Stimulated activated CD4-positive, alpha-beta T cell treated with anti-CD3 and anti-CD28 coated beads, Interleukin-12 subunit alpha, Interleukin-12 subunit beta, amount 100 ng/mL, for 48 hours (primary cell): ENCODE measurements around the gene SPI1.
A peak's percentile ranks its signal among the peaks of the same experiment; 100 is the strongest.

ENCODE experiments used
- DNase-seq, 3 donors: peaks; one replicate each; pipeline ENCODE4 v3.0.0-alpha.2; 2020; ENCODE audit warnings: low read depth in 2 of 3, low spot score in 1 of 3

SPI1 gene

DNA sequence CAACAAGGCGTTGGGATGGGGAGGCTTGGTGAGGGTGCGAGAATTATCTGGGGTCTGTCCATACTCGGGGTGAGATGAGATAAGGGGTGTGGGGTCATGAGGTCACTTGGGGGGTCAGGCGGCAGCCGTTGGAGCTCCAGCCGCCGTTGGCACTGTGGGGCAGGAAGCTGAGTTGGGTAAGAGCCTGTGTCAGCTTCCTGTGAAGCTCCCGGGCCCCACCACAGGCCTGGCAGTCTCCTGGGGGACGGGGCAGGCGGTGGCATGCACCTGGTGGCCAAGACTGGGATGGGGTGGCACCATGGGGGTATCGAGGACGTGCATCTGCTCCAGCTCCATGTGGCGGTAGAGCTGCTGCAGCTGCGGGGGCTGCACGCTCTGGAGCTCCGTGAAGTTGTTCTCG lies 18.8 kb downstream of the SPI1 start:
- no peak for DNase-seq

DNA sequence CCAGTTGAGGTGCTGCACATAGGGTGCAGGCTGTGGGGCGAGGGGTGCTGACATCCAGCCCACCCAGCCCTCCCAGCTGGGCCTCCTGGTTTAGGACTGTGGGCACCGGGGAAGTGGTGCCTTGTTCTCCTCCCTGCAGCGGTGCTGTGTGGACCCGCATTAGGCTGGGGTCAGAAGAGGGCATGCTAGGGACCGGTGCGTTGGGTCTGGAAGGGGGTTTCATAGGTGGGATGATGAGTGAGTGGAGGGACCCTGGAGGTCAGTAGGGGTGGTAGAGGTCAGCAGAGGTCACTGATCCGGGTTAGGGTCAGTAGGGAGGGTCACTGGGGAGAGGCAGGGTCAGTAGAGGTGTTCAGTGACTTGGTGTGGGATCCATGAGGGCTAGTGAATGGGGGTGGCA lies 19.2 kb downstream of the SPI1 start:
- no peak for DNase-seq

DNA sequence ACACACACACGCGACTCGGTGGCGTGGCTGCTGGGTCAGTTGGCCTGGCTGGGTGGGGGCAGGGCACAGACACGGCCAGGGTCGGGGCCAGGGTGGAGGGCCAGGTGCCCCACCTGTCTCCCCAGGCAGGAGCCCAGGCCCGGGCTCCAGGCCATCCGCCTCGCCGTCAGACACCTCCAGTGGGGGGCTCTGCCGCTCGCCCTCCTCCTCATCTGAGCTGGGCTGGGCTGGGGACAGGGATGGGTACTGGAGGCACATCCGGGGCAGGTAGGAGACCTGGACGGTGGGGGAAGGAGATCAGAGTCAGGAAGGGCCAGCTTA lies 19.7 kb downstream of the SPI1 start:
- no peak for DNase-seq

DNA sequence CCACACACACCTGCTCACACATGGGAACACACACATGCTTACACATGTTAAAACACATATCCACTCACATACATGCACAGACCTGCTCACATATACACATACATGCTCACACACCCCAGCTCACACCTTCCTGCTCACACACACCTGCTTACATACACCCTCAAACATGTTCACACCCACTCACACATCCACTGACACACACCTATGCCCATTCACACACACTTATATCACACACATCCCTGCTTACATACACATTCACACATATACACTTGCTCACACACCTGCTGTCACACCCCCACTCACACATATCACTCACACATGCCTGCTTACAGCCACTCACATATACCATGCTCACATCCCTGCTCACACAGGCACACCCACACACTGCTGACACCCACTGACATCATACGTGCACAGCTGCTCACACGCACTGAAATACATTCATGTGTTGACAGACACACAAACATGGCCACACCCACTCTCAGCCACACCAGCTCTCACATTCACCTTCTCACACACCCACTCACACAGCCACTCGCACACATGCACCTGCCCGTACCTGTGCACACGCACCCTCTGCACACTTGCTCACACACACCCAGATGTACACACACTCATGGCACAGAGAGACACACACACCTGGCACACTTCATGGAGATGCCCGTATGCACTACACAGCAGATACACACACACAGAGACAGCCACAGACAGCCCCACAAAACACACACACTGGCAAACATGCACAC lies 20.2 kb downstream of the SPI1 start:
- no peak for DNase-seq

DNA sequence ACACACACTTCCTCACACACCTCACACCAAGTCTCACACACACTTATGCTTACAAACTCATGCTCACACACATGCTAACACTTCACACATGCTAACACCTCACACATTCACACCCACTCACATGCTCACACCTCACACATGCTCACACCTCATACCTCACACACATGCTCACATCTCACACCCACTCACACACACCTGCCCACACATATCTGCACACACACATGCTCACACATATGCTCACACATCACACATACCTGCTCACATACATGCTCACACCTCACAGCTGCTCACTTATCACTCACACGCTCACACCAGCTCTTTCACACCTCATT lies 21.4 kb downstream of the SPI1 start:
- DNase-seq: no peak

DNA sequence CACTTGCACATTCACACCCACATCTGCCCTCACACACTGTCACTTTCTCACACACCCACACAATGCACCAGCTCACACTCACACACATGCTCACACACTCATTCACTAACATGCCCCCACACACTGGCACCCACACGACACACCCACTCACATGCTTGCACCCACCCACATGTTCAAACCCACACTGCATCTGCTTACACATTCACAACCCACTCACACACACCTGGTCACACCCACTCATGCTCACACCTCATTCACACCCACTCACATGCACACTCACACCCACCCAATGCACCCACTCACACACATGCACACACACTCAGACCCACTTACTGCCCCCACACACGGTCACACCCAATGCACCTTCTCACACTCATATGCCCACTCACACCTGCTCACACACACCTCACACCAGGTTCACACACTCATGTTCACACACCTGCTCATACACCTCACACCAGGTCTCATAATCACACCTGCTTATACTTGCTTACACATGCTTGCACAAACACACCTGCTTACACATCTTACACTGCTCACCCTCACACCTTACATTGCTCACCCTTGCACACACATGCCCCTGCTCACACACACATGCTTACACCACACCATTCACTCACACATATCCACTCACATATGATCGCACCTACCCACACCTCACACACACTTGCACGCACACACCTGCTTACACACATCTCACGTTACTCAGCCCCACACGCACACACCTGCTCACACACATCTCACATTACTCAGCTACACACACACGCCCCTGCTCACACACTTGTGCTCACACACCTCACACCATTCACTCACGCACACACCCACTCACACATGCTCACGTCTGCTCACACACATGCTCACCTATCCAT lies 22.0 kb downstream of the SPI1 start:
- DNase-seq: no peak

DNA sequence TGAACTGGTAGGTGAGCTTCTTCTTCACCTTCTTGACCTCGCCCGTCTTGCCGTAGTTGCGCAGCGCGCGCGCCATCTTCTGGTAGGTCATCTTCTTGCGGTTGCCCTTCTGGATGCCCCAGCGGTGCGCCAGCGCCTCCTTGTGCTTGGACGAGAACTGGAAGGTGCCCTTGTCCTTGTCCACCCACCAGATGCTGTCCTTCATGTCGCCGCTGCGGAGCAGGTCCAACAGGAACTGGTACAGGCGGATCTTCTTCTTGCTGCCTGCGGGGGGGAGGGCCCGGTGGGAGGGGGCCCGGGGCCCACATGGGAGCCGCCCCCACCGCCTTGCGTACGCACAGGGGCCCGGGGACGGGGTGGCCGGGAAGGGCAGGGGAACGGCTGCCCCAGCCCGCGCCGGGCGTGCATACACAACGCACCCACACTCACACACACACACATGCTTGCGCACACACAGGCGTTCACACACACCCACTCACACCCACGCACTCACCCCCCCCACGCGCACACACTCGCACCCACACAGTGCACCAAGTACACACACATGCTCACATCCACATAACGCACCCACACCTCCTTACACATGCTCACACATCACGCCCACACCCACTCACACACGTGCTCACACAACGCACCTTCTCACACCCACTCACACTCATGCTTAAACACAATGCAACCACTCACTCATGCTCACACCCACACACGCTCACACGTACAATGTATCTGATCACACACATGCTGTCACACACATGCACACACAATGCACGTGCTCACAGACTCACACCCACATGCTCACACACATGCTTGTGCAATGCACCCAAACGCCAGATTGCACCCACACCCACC lies 22.8 kb downstream of the SPI1 start:
- DNase-seq: peak; percentile 34 to 53 (median 42)

DNA sequence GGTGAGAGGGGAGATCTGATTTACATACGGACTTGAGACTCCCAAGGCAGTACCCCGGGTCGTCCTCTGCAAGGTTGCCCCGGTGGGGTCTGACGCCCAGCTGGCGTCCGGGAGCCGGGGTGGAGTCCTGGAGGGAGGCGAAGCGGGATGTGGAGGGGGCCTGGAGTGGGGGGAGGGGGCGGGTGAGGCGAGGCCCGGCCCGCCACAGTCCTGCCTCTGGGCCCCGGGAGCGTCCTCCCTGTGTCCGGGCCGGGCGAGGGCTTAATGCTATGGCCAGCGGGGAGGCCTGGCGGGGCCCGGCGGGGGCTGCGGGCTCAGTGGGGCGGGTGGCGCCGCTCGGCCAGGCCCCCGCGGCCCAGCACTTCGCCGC lies 23.4 kb downstream of the SPI1 start:
- DNase-seq: no peak

DNA sequence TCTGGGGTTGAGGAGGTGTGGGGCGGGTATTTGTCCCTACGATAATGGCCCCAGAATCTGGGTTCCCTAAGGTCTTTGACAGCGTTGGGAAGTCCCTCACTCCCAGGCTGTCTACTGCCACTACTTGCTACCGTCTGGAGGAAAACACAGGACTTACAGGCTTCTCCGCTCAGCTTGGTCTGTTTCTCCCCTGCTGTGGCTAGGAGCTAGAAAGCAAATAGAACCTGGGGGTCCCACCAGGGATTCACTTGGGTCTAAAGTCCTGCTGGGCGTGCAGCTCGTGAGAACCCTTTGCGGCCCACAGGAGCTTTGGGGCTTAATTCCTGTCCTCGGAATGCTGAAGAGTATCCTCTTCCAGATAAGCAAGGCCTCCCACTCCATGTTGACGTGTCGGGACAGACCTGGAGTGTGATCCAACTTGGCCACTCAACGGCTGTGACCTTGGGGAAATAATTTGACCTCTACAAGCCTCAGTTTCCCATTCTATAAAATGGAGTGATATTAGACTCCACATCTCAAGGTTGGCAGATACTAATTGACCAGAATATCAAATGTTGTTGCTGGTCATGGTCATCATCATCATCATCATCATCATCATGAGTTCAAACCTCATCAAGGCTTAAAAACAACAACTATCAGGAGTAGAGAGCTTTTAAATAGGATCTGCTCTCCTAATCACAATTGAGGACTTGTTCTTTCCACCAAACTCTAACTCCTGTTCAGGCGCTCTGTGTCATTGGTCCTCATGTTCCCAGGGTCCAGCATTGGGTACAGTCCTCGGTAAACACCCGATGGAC lies 24.2 kb downstream of the SPI1 start:
- DNase-seq: no peak

DNA sequence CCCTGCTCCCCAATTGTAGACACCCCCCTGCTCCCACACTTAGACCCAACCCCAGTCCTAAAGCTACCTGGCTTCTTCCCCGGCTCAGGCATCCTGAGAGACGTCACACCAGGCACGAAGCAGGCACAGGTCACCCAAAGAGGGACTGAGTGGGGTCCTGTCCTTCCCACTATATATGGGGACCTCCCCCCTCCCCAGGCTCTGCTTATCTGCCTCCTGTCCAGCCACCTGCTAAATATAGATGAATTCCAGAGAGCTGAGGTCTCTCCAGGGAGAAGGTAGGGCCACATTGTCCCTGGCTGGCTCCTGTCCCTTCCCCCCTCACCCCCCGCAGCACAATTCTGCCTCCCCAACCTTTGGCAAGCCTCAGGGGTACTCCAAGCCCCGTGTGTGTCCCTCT lies 25.8 kb downstream of the SPI1 start, which contains the start of gene MYBPC3:
Gene MYBPC3, minus strand, starts transcription at position 147 of the 400 bp plus-strand sequence. Its CDS starts 55 bp downstream, at position 92.
- no peak for DNase-seq

DNA sequence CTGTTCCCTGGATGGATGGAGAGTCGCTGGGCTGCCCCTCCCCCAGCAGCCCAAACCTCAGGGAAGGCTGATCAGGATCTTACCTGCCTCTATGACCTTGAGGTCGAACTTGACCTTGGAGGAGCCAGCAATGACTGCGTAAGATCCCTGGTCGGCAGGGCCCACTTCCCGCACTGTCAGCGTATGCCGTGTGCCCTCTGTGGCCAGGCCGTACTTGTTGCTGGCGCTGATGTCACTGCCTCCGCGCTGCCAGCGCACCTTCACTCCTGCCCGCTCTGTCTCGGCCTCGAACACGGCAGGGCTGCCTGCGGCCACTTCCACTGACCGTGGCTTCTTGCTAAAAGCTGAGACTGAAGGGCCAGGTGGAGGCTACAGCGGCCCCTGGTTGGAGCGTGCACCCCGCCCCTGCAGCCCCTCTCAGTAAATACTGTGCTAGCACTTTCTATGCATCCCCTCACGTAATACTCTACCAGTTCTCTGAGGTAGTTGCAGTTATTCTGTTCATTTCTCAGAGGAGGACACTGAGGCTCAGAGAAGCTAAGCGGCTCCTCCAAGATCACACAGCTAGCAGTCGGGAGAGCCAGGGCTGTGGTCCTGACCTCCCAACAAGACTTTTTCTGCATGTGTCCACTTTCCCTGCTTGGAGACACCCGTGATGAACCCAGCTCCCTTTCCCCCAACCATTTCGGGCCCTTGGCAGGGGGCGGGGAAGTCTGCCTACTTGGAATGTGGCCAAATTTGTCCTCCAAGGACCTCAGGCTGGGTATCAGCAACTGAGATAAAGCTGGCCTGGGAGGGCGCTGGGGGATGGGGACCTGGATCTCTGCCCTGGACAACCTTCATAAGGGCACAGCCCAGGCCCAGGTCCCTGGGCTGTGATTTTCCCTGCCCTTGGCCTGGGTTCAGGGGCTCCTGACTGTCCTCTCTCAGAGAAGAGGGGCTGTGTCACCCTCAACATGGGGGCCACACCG lies 26.9 kb downstream of the SPI1 start:
- DNase-seq: no peak

DNA sequence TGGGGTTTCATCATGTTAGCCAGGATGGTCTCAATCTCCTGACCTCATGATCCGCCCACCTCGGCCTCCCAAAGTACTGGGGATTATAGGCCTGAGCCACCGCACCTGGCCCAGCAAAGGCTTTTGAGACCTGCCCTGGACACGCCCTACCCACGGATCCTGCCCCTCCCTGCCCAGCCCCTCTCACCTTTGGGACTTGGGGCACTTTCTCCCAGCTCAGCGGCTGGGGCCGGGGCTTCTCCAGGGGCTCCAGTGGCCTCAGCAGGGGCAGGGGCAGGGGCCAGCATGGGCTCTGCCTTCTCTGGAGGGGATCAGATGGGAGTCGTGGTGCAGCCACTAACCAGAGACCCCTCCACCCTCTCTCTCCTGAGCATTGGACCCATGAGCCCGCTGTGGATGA lies 28.0 kb downstream of the SPI1 start:
- no peak for DNase-seq

DNA sequence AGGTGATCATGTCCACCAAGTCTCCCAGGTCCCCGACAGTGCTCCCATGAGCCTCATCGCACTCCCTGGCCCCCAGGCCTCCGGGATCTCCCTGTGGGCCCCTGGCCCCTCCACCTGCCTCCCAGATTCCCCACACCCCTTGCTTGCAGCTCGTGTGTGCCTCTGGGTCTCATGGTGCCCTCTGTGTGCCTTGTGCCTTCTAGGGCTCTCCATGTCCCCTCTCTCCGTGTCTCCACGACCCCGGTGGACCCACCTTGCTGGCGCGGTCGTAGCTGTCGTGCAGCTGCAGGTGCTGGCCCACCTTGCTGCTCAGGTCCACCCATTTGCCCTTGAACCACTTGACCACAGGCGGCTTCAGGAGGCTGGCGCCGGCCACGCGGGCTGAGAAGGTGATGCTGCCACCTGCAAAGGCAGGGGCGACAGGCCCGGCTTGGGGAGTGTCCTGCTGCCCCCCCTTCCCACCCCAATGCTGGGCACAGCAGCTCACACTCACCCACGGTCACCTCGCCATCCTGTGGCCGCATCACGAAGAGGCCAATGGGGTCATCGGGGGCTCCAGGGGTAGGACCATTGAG lies 28.7 kb downstream of the SPI1 start:
- DNase-seq: no peak

DNA sequence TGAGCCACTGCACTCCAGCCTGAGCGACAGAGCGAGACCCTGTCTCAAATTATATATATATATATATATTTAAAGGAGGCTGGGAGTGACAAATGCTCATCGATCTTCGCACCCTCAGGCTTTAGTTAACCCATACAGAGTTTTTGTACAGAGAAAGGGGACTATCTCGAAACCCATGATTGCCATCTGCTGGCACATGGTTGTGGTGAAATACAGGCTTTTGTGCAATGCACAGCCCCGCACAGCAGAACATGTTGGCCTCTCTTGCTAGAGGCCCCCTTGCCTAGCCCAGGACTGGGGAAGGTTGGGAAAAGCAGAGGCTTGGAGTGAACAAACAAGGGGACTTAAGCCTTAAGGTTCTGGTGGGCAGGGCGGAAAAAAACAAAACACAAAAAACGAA lies 29.5 kb downstream of the SPI1 start:
- DNase-seq: no peak

DNA sequence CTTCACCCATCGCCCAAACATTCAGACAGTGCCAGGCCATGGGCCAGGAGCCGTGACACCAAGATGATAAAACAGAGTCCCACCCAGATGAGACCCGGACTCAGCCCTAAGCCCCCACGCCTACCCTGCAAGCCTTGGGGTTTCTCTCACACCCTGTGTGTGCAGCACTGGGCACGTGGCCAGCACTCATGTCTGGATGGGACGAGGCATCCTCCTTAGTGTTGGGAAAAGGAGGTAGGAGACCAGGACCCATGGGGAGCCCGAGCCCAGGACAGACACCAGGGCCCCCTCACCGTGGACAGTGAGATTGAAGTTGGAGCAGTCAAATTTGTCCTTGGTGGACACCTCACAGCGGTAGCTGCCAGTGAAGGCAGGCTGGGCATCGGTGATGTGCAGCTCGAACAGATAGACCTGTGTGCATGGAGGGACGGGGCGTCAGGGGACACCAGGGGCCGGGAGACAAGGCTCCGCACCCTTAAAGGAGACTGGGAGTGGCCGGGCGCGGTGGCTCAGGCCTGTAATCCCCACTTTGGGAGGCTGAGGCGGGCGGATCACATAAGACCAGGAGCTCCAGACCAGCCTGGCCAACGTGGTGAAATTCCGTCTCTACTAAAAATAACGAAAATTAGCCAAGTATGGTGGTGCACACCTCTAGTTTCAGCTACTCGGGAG lies 30.1 kb downstream of the SPI1 start:
- DNase-seq: no peak

DNA sequence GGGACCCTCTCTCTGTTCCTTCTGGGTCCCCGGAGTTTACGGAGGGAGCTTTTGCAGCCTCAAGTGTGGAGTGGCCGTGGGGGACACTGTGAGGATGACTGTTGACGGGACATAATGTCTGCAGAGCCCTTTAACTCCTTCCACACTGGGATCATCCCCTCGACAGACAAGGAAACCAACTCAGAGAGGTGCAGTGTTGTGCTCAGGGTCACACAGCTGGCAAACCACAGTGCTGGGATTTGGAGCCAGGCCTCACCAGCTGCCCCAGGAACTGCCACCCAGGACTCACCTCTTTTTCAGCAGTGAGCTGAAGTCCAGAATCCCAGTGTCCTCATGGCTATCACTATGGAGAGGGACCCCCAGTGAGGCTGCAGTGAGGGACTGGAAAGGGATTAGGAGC lies 31.2 kb downstream of the SPI1 start:
- no peak for DNase-seq

DNA sequence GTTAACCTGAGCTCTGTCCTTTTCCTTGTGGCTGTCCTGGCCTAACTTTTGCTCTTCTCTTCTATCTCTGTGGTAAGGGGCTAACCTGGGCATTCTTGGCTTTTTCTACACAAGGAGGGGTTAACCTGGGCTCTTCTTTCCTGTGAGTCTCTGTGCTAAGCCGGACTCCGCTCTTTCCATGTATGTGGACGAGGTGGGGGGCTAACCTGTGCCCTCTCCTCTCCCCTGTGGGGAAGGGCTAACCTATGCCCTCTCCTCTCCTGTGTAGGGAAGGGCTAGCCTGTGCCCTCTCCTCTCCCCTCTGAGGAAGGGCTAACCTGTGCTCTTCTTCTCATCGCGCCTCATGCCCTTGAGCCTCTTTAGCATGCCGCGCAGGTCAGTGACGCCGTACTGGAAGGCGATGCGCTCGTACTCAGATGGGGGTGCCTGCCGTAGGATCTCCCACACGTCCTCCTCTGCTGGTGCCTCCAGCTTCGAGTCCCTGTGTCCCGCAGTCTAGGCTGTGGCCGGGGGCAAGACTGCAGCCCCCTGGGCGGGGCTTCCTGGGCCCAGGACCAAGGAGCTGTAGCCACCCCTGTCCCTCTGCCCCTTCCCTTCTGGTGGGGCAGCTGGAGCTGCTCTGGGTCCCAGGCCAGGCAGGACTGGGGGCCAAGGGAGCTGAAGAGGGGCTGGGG lies 32.3 kb downstream of the SPI1 start:
- DNase-seq: no peak

DNA sequence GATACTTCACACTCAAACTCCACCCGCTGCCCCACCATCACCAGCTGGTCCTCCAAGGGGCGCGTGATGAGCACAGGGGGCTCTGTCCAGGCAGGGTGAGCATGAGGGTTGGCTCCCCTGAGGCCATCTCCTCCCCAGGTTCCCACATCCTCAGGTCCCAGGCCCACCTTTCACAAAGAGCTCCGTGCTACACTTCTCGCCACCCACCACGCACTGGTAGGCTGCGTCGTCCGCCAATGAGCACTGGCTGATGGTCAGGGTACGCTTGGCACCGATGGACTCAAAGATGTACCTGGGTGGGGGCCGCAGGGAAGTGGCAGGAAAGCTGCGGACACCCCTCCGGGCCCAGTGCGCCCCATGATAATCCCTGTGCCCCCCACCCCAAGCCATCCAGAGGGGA lies 35.5 kb downstream of the SPI1 start:
- DNase-seq: no peak
